D721Med (cell line): ENCODE data around the gene FBLIM1.

Experiments
- DNase-seq: peaks from one replicate; pipeline ENCODE4 v3.0.0; 2011; ENCODE audit warnings: low spot score; ENCODE audit not compliant: insufficient read length
- FAIRE-seq: peaks from 2 replicates; lab custom pipeline; 2011; peaks lifted over from hg19 to GRCh38; lab: Jason Lieb, UNC
- CTCF ChIP-seq: IDR thresholded peaks from 2 replicates; pipeline ENCODE4 v1.5.1; 2012; ENCODE audit warnings: mild to moderate bottlenecking, control low read depth; ENCODE audit not compliant: insufficient read depth; ENCODE audit errors: missing control alignments

FBLIM1 gene

DNA sequence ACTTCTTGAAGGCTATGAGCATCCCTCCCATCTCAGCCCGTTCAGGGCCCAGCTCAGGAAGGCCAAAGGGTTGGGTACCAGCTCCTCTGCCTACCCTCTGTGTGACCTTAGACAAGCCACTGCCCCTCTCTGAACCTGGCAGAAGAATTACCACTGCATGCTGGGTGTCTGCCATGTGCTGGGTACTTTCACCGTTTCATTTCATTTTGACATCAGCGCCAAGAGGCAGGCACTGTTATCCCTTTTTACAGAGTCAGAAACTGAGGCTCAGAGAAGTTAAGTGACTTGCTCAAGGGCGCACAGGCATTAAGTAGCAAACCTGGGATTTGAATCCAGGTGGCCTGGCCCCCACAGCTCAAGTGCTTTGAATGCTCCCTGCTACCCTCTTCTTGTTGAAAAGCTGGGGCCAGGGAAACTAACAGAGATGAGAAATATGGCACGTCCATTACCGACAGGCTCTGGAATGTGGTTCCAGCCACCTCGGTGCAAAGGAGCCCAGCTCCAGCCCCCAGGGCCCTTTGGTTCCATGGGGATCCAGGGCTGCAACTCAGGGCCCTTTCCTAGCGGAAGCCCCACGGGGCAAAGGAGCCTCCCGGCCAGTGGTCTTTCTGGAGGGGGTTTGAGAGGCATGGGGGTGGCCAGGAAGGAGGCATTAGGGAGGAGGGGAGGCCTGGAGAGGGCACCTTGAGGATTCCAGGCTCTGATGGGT lies 9.8 kb upstream of the FBLIM1 start:
- TF ChIP-seq CTCF, result no peak
- DNase-seq (no peak), FAIRE-seq (no peak)

DNA sequence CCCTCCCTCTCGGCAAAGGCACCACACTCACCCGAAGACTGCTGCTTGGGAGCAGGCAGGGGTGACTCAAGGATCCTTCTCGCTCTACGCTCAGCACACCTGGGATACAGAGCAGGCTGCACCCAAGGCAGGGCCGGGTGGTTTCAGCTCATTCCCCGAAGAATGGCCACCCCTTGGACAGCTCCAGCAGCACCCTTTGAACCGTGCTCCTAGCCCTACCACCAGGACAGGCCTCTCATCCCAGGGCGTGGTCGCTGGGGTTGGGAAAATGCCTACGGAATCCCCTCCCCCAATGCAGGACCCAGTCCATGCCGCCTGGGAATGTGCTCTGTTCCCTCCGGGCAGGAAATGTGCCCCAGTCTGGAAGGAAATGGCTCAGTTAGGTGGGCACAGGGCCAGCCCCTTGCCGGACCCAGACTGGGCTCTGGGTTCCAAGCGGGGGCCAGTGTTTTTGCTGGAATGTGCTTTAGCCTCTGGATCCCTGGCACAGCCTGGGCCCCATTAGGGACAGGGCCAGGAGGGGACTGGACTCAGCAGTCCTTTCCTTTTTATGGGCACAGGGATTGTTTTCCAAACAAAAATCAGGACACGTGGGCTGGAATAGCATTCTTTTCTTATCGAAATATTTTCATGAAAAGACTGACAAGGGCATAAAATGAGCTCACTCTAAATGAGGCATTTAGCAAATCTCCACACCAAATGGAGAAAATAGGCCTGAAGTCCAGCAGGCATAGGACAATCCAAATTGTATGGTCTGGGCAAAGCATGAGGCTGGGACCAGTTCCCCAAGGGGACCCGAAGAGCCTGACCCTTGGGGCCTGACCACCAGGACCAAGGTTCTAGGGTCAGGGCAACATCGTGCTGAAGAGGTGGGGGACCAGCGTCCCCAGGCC lies 8.9 kb upstream of the FBLIM1 start:
- no peak for DNase-seq
- FAIRE-seq, result no peak
- TF ChIP-seq CTCF, result no peak

GRCh38 chr1:15750924-15751323 lies 7.7 kb upstream of the FBLIM1 start:
- FAIRE-seq, result no peak
- TF ChIP-seq CTCF, result no peak

DNA sequence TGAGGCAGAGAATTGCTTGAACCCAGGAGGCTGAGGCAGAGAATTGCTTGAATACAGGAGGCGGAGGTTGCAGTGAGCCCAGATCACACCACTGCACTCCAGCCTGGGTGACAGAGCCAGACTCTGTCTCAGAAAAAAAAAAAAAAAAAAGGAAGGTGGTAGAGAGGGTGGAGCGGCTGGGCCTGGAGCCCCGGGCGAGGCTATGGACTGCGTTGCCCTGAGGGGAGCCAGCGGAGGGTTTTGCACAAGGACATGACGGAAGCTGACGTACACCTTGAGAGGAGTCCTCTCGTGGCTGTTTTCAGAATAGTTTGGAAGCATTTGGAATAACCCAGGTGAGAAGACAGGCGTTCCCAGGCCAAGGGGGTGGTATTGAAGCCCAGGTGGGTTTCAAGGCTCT lies 6.9 kb upstream of the FBLIM1 start:
- DNase-seq (no peak), FAIRE-seq (no peak)
- no peak for TF ChIP-seq CTCF

More at GRCh38 chr1:15750924-15751323, 7.7 kb upstream of the FBLIM1 start:
- DNase-seq, result no peak

DNA sequence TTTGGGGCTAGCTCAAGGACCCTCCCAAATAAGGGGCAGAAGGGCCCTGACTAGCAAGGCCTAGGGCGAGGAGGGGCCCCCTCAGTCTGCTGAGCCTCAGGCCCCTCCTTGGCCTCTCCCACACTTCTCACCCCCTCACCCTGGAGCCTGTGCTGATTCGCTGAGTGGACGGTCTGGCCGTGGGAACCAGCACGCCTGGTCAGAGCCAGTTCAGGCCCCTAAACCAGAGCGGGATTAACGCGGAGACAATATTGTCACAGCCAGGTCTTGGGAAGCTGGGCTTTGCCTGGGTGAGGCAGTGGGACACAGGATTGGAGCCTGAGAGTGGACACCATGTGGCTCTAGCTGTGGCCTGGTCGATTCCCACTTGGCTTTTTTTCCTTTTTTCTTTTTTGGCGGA lies 4.8 kb upstream of the FBLIM1 start:
- DNase-seq, result no peak
- no peak for FAIRE-seq
- TF ChIP-seq CTCF, result no peak

DNA sequence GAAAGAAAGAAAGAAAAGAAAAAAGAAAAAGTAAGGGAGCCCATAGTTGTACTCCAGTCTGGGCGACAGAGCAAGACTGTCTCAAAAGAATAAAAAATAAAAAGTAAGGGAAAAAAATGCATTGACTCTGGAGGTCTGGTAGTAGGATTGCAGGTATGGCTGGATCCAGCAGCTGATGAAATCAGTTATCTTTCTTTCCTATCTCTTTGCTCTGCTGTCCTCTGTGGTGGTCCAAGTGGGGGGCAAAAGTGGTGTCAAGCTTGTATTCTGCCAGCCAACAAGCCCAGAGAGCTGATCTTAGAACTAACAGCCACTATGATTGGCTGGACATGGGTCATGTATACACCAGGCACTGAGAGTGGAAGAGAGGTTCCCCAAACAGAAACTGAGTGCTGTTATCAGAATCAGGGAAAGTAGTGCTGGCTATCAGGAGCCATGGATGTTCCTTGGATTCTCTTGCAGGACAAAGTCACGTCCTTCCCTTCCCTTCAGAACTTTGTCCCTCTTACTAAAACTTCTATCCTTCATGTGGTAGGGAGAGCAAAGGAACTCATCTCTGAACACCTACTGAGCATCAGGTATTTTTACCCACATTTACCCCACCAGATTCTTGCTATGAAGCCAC lies 3.5 kb upstream of the FBLIM1 start:
- TF ChIP-seq CTCF, result no peak

More for the DNA sequence above, 3.5 kb upstream of the FBLIM1 start:
- DNase-seq (no peak), FAIRE-seq (no peak)
